ENCODE results near the gene SPDYE1.

Gene SPDYE1

GRCh38 chr7:44043902-44044301 lies 46.2 kb downstream of the SPDYE1 start:
- DNase-seq, result no peak

- peak in 50 of 51 donors; percentile 72 to 99 (median 92) for DNase-seq
Observed at GRCh38 chr7:44044315-44045225, 46.9 kb downstream of the SPDYE1 start, which contains the start of gene DBNL. DBNL (plus strand) TSS chr7:44044702; CDS start chr7:44044738, 36 bp downstream.

- no peak for DNase-seq
Observed at GRCh38 chr7:44045226-44046014, 47.7 kb downstream of the SPDYE1 start.

- DNase-seq, result no peak
Observed at GRCh38 chr7:44046321-44047061, 48.8 kb downstream of the SPDYE1 start.

GRCh38 chr7:44048031-44048795 lies 50.5 kb downstream of the SPDYE1 start:
- DNase-seq, result no peak

- no peak for DNase-seq
Observed at GRCh38 chr7:44050121-44050914, 52.6 kb downstream of the SPDYE1 start.

- no peak for DNase-seq
Observed at GRCh38 chr7:44050915-44051560, 53.3 kb downstream of the SPDYE1 start.

- no peak for DNase-seq
Observed at GRCh38 chr7:44051611-44052220, 54.0 kb downstream of the SPDYE1 start.

GRCh38 chr7:44052771-44053365 lies 55.2 kb downstream of the SPDYE1 start:
- no peak for DNase-seq

- no peak for DNase-seq
Observed at GRCh38 chr7:44056681-44057080, 59.0 kb downstream of the SPDYE1 start.

- no peak for DNase-seq
Observed at GRCh38 chr7:44057181-44057848, 59.6 kb downstream of the SPDYE1 start.

GRCh38 chr7:44057849-44058758 lies 60.4 kb downstream of the SPDYE1 start:
- DNase-seq, result no peak

GRCh38 chr7:44058759-44059218 lies 61.1 kb downstream of the SPDYE1 start:
- no peak for DNase-seq

- DNase-seq, result no peak
Observed at GRCh38 chr7:44059219-44060090, 61.8 kb downstream of the SPDYE1 start.

Data from hypothalamus (tissue), 51 donors.